Measurements from ENCODE around the gene CPN2. TPM values are rescaled to one million over a fixed set of nuclear protein-coding genes. Genes with fewer than 3 reads are reported as not detected.
A peak's percentile ranks its signal among the peaks of the same experiment; 100 is the strongest.

Gene CPN2
- total and polyA plus RNA-seq, 10 of the 15 experiments (the other 5 are each of a cell fraction or from before 2014, with no cell fraction given) = not detected

DNA sequence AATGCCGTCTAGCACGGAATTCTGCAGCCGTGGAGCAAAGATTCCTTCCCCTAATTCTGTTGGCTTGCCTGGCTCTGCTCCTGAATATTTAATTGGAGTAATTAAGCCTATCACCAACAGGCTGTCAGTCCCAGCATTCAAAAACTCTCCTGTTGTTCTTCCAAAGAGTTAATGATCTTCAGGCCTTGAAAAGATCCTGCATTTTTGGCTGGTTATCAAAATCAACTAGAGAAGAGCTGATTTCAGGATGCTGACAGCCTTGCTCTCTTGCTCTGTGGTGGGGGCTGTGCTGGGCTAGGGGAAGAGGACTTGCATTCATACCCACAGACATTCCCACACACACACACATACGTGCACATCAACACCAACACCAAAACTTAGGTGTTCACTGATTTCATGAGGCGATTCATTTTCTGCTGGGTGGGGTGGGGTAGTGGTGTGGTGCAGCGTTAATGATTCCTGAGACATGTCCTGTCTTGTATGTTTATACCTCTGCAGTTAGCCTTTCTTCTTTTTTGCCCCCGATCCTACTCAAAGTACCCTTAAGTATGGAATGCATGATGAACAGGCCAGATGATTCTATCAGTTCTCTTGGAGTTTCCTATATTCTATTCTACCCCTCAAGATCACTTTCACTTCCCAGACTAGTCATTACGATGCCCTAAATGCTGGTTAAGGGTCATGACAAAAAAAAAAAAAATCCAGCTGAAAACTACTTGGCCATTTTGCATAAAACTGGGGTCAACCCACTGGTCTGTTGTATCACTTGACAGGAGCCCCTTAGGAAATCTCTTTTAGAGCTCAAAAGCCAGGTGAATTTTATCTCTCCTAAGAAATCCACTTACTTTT, 42.3 kb downstream of the CPN2 start (continued):
- TF ChIP-seq KLF5 (IDR thresholded peaks at IDR 0.05; ENCODE audit: partially characterized antibody) = no peak
- no peak for TF ChIP-seq RAD21 (IDR thresholded peaks at IDR 0.05; ENCODE audit: insufficient read depth, low read depth, low read length)
- no peak for TF ChIP-seq TCF12 (IDR thresholded peaks at IDR 0.05; ENCODE audit: low read depth, low read length)
- no peak for TF ChIP-seq TCF7 (IDR thresholded peaks at IDR 0.05; ENCODE audit: borderline replicate concordance)
- TF ChIP-seq CHD2 (IDR thresholded peaks at IDR 0.05; ENCODE audit: borderline replicate concordance, low read depth, low read length) = no peak
- TF ChIP-seq YY1 (IDR thresholded peaks at IDR 0.05; ENCODE audit: low read depth, low read length) = no peak
- TF ChIP-seq FOXM1 (IDR thresholded peaks at IDR 0.05; ENCODE audit: low read depth, low read length) = no peak
- TF ChIP-seq SRF (IDR thresholded peaks at IDR 0.05; ENCODE audit: low read depth in 2 of 2, low read length in 2 of 2) = no peak
- TF ChIP-seq HCFC1 (IDR thresholded peaks at IDR 0.05; ENCODE audit: low read length) = no peak
- TF ChIP-seq, protein P1, sequence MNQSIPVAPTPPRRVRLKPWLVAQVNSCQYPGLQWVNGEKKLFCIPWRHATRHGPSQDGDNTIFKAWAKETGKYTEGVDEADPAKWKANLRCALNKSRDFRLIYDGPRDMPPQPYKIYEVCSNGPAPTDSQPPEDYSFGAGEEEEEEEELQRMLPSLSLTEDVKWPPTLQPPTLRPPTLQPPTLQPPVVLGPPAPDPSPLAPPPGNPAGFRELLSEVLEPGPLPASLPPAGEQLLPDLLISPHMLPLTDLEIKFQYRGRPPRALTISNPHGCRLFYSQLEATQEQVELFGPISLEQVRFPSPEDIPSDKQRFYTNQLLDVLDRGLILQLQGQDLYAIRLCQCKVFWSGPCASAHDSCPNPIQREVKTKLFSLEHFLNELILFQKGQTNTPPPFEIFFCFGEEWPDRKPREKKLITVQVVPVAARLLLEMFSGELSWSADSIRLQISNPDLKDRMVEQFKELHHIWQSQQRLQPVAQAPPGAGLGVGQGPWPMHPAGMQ (IDR thresholded peaks at IDR 0.05; ENCODE audit: borderline replicate concordance) = no peak
- no peak for TF ChIP-seq NFYB (IDR thresholded peaks at IDR 0.05; ENCODE audit: insufficient read depth, low read depth, low read length)
- no peak for TF ChIP-seq SMC3 (IDR thresholded peaks at IDR 0.05; ENCODE audit: borderline replicate concordance, low read length)
- no peak for TF ChIP-seq IRF4 (IDR thresholded peaks at IDR 0.05; ENCODE audit: low read depth, low read length)
- TF ChIP-seq IKZF1 (conservative IDR thresholded peaks at IDR 0.05) = peak; percentile 35
- TF ChIP-seq, protein P2, sequence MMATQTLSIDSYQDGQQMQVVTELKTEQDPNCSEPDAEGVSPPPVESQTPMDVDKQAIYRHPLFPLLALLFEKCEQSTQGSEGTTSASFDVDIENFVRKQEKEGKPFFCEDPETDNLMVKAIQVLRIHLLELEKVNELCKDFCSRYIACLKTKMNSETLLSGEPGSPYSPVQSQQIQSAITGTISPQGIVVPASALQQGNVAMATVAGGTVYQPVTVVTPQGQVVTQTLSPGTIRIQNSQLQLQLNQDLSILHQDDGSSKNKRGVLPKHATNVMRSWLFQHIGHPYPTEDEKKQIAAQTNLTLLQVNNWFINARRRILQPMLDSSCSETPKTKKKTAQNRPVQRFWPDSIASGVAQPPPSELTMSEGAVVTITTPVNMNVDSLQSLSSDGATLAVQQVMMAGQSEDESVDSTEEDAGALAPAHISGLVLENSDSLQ (IDR thresholded peaks at IDR 0.05) = no peak
- TF ChIP-seq, protein P3, sequence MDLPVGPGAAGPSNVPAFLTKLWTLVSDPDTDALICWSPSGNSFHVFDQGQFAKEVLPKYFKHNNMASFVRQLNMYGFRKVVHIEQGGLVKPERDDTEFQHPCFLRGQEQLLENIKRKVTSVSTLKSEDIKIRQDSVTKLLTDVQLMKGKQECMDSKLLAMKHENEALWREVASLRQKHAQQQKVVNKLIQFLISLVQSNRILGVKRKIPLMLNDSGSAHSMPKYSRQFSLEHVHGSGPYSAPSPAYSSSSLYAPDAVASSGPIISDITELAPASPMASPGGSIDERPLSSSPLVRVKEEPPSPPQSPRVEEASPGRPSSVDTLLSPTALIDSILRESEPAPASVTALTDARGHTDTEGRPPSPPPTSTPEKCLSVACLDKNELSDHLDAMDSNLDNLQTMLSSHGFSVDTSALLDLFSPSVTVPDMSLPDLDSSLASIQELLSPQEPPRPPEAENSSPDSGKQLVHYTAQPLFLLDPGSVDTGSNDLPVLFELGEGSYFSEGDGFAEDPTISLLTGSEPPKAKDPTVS (IDR thresholded peaks at IDR 0.05; ENCODE audit: low read depth, low read length) = no peak
- no peak for TF ChIP-seq ZBTB11 (CRISPR knock-in tag; IDR thresholded peaks at IDR 0.05)
- TF ChIP-seq SREBF1 (IDR thresholded peaks at IDR 0.05; ENCODE audit: low read length) = no peak
- TF ChIP-seq TAF1 (IDR thresholded peaks at IDR 0.05; ENCODE audit: borderline replicate concordance, low read depth, low read length) = no peak
- TF ChIP-seq NKRF (conservative IDR thresholded peaks at IDR 0.05) = no peak
